Measurements from ENCODE around the gene ID2.

ID2 gene

GRCh38 chr2:8729939-8730338 is 48.1 kb downstream of the ID2 start:
- DNase-seq (ENCODE audit: low read depth in 2 of 2): no peak

DNA sequence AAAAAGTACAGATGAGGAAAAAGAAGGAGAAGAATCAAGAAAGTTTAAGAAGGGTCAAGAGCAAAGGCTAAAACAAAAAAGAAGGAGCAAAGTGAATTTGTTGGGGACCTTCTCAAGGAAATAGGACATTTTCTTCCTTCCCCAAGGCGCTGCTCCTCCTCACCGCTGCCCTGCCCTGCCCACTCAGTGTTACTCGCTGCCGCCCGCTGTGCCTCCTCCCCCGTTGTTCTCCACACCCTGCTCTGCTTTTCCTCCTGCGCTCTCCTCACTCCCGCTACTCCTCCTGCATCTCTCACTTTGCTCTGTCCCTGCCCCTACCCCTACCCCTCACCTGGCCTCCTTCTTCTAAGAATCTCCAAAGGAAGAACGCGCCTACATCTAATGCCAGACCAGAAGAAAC is 50.7 kb downstream of the ID2 start:
- no peak for DNase-seq (ENCODE audit: low read depth in 2 of 2)
